CD4-positive, alpha-beta T cell treated with Interleukin-2 at 100 ng/mL for 4 hours (primary cell): ENCODE results near the gene SPINT2.
"Not testable (repeated sequence)": the region's sequence is repeated elsewhere in the genome, so short reads cannot be mapped to it uniquely, and the experiment has no call there.

Source experiments
- DNase-seq: peaks from one replicate; pipeline ENCODE4 v3.0.0-alpha.2; 2020; ENCODE audit warnings: low spot score

The SPINT2 gene

DNA sequence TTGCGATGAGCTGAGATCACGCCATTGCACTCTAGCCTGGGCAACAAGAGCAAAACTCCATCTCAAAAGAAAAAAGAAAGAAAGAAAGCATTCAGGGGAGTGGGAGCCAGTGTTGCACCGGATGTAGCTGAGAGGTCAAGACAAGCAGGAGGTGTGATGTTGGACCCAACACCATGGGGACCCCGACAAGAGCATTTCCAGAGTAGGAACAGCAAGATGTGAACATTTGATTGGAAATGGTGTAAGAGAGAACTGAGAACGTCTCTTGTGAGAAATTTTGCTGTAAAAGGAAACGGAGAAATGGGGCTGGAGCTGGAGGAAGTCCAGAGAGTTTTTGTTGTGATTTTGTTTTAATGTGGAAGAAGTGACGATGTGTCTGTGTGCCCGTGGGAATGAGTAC, 24.6 kb upstream of the SPINT2 start:
- DNase-seq, result no peak

DNA sequence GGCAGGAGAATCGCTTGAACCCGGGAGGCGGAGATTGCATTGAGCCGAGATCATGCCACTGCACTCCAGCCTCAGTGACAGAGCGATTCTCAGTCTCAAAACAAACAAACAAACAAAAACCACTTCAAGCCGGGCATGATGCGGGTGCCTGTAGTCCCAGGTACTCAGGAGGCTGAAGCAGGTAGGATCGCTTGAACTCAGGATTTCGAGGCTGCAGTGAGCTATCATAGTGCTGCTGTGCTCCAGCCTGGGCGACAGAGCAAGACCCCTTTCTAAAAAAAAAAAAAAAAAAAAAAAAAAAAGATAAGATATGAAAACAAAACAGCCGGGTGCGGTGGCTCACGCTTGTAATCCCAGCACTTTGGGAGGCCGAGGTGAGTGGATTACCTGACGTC, 21.1 kb upstream of the SPINT2 start:
- no peak for DNase-seq

DNA sequence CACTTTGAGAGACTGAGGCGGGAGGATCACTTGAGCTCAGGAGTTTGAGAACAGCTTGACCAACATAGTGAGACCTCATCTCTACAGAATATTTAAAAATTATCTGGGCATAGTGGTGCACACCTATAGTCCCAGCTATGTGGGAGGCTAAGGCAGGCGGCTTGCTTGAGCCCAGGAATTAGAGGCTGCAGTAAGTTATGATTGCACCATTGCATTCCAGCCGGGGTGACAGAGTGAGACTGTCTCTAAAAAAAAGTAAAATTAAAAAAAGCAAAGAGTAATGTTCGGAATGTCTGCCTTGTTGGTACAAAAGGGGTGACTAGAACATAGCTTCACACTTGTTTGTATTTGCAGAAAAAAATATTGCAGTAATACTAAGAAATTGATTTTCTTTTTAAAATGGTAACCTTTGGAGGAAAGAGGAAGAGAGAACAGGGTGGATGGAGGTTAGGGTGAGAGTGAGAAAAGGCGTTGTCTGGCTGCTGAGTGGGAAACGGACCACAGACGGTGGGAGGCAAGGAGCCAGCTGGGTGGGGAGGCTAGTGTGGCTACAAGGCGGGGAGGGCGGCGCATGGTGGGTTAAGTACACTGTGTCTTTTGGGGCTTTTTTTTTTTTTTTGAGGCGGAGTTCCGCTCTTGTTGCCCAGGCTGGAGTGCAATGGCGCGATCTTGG, 18.4 kb upstream of the SPINT2 start:
- DNase-seq, result no peak

DNA sequence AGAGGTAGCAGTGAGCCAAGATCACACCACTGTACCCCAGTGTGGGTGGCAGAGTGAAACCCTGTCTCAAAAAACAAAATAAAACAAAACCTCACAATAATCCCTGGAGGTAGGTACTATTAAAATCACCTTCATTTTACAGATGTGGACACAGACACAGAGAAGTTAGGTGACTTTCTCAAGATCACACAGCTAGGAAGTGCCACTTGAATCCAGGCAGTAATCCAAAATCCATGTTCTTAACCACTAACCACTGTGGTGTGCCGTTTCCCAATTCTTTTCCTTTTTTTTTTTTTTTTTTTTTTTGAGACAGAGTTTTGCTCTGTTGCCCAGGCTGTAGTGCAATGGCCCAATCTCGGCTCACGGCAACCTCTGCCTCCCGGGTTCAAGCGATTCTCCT, 17.2 kb upstream of the SPINT2 start:
- no peak for DNase-seq

DNA sequence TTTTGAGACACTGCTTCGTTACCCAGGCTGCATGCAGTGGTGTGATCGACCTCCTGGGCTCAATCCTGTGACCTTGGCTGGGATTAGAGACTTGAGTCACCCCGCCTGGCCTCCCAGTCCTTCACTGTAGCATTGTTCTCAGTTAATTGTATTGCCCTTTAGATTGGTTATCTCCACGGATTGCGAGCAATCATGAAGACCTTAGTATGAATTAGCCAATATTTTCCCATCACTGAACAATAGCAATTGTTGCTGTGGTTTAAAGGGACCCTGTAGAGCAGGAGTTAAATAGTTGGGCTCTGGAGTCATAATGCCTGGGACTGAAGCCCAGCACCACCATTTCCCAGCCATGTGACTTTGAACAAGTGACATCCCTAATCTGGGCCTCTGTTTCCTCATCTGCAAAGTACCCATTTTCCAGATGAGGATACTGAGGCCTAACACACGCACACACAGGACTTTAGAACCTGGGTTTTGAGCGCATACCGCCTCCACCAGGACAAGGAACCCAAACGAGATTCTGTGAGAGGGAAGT, 16.6 kb upstream of the SPINT2 start:
- no peak for DNase-seq

DNA sequence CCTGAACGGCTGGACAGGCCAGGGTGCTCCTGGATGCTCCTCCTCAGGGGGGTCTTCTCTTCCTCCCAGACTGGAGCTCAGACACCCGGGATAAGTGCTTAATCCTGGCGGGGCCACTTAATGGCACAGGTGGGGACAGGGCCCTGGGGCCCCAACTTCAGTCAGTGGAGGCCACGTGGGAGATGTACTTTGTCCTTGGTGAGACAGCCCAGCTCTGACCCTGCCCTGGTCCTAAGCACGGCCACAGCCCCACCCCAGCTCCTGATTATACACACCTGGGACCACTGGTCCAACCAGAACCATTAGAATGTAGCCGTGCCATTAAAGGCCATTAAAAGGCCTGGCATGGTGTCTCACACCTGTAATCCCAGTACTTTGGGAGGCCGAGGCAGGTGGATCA, 16.0 kb upstream of the SPINT2 start:
- DNase-seq, result no peak

DNA sequence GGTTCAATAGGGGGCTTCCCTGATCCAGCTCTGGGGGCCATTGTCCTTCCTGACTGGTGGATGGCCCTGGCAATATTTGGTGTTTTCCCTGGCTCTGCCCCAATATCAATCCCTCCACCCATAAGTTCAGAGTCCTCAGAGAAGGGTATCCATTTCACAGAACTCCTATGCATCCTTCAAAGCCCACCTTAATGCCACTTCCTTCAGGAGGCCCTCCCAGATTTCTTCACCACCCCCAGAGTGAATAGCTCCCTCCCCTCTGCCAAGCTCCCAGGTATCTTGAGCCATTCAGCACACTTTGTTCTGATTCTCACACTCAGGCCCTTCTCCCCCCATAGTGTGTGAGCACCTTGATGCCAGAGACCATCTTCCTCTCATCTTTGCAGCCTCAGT, 13.9 kb upstream of the SPINT2 start:
- no peak for DNase-seq

DNA sequence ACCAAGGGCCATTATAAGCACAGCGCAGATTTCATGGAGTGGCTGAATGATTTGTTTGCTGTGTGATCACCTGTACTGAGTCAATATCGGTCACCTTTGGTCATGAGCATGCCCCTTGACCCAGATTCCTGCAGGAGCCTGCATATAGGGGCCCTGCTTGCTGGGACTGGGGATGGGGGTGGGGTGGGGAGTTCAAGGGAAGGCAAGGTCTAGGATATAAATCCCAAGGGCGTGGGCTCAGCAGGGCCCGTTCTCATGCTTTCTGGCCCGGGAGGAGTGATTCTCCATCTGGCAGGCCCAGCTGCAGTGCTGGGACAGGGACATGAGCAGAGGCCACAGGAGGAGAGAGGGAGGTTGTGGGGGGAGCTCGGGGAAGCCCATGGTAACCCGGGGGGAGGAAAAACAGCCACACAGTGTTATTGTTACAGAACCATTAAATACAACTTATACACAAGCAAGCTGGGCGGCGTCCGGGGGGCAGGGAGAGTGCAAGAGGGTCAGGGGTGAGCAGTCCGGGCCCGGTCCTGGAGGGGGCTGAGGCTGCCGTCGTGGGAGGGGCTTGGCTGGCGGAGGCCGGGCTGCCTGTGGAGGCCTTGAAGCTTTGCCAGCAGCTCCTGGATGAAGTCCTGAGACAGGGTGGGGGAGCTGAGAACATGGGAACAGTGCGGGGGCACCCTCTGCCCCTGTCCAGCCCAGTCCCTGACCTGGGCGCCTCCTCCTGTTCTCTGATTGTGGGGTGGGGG, 13.4 kb upstream of the SPINT2 start:
- no peak for DNase-seq

DNA sequence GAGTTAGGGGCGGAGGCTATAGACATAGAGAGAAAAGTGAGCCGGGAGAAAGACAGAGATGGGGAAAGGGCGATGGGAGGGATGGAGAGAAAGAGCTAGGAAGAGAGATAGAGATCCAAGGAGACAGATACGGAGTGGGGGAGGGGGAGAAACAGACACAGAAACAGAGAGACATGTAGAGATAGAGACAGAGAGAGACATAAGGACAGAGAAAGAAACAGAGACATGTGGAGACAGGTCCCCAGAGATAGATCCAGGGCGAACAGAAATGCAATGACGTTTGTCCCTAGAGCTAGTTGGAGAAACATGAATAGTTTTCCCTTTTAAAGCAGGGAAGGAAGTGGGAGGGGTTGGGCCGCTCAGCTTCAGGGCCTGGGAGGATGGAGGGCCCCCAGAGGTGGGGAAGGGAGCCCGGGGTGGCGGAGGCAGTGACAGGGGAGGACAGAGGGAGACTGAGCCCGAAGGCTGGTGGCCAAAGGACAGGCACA, 12.8 kb upstream of the SPINT2 start:
- no peak for DNase-seq

DNA sequence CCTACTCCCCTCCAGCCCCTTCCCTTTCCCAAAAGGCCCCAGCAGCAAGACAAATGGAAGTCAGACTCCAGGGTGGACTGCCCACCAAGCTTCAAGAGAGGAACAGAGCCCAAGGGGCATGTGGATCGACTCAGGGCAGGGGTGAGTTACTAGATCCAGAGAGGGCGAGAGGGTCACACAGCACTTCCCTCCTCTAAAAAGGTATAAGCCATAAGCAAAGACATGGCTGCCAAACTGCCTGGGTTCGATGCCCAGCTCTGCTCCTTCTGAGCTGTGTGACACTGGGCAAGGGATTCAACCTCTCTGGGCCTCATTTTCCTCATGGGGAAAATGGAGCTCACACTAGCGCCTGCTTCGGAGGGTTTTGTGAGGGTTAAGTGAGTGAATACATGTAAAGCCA, 12.0 kb upstream of the SPINT2 start:
- no peak for DNase-seq

DNA sequence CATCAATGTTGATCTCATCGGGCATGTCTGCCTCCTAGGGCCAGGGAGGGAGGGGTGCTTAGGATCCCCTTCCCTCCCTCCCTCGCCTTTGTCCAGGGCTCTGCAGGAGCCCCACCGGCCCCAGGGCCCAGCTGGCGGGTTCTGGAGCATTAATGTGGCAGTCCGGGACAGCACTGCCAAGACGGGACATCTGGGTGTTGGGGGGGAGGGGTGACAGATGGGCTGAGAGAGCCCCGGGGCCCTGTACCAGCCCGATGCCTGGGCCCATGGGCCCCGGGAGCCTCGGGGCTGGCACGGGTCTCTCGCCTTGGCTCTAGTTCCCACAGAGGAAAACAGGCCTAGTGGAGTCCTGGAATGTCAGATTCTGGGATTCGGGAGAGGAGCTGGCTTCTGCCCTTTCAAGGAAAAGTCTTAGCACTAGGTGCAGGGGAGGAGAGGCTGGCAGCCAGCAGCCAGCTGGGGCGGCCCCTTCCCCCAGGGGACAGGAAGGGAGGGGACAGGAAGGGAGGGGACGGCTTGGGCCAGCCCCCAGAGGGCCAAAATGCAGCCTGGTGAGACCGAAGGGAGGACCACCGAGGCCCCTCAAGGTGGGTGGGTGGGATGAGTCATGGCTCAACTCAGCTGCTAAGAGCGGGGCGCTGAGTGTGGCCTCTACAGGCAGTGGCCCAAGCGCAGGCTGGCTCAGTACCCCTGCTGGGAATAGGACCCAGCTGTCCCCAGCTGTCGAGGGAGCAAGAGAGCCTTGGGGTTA, 11.3 kb upstream of the SPINT2 start:
- no peak for DNase-seq

DNA sequence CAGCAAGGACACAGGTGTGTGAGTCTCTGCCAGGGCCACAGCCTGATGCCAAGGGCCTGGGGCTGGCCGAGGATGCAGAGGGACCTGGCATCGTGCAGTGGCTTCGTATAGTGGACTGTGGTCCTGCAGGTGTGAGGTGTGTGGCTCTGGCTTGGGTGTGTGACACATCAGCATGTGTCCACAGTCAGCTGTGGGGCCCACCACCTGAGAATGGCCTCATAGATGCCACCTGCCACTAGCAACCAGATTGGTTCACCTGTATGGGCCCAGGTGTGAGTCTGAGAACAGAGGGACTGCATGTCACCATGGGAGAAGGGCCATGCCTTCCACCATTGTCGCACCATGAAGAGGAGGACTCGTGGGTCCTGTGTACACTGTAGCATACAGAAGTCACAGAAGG, 10.6 kb upstream of the SPINT2 start:
- DNase-seq, result no peak

DNA sequence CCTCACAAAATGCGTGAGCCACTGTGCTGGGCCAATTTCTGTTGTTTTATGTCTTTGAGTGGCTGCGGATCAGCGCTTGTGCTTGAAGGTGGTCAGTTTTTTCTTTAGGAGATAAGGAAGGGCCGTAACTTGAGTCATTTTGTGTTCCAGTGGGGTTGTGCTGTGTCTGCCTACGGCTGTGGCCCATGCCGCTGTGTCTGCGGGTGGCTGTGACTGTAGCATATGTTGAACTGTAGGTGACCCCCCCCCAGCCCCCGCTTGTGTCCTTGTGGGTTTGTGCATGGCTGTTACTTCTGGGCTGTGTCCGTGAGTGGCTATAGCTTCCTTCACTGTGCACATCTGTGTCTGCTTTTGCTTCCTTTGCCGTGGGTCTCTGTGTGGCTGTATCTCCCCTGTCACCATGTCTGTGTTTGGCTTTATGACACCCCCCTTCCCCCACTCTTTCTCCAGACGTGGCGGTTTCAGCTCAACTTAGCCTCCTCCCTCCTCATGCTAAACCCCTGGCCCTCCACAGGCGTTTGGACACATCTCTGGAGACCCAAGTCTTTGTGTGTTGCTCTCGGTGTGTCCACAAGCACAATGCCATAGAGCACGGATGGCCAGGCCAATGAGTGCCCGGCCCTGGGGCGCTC, 8.9 kb upstream of the SPINT2 start:
- DNase-seq, result no peak

DNA sequence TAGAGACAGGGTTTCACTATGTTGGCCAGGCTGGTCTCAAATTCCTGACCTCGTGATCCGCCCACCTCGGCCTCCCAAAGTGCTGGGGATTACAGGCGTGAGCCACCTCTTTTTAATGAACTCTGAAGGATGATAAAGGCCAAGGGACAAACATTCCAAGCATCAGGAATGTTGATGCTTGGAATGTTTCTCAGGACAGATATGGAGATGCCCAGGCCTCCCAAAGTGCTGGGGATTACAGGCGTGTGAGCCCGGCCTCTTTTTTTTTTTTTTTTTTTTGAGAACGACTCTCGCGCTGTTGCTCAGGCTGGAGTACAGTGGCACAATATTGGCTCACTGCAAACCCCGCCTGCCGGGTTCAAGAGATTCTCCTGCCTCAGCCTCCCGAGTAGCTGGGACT, 2.4 kb upstream of the SPINT2 start:
- not testable (repeated sequence) for DNase-seq

DNA sequence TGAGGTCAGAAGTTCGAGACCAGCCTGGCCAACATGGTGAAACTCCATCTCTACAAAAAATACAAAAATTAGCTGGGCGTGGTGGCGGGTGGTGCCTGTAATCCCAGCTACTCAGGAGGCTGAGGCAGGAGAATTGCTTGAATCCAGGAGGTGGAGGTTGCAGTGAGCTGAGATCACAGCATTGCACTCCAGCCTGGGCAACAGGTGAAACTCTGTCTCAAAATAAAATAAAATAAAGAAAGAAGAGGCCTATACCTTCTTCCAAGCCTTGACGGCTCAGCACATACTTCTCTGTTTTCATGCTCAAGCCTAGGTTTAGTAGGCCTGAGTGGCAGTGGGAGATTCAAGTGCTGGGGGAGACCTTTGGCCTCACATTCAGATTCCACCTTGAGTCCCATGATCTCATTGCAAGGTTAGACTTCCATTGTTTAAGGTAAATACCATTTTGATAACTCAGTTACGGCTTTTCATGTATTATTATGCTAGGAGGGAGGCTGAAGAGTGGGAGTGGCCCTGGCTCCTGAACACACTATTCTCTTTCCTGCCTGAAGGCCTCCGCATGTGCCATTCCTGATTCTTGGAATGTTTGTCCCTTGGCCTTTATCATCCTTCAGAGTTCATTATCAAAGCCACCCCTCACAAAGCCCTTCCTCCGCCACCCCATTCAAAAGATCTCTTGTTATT, 1.6 kb upstream of the SPINT2 start:
- no peak for DNase-seq

DNA sequence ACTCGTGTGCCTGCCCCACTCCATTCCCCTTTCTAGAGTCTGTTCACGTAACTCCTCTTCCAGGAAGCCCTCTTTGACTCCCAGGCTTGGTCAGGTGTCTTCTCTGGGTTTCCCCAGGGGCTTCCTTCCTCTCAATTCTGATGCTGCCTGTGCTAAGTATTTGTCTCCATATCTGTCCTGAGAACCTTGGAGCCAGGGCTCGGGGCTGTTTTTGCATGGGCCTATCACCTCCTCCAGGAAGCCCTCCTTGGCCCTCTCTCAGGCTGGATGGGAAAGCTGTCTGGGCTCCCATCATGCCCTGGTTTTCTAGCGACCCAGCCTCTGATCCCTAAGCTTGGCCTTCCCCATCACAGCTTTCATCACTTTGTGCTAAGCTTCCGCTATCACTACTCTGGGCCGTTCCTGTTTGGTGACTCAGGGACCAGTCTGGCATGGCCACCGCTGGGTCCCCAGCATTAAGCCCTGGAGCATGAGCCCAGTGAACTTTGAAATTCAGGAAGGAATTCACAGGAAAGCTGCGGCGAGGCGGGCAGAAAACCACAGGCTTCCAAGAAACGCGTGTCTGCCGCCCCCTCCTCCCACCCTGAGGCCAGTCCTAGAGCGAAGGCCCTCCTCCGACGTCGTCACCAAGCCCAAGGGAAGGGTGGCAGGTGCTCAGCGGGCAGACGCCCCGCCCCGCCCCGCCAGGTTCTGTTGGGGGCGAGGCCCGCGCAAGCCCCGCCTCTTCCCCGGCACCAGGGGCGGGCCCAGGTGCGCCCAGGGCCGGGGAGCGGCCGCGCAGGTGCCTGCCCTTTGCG, 486 bp upstream of the SPINT2 start:
- DNase-seq, result peak; percentile 79

DNA sequence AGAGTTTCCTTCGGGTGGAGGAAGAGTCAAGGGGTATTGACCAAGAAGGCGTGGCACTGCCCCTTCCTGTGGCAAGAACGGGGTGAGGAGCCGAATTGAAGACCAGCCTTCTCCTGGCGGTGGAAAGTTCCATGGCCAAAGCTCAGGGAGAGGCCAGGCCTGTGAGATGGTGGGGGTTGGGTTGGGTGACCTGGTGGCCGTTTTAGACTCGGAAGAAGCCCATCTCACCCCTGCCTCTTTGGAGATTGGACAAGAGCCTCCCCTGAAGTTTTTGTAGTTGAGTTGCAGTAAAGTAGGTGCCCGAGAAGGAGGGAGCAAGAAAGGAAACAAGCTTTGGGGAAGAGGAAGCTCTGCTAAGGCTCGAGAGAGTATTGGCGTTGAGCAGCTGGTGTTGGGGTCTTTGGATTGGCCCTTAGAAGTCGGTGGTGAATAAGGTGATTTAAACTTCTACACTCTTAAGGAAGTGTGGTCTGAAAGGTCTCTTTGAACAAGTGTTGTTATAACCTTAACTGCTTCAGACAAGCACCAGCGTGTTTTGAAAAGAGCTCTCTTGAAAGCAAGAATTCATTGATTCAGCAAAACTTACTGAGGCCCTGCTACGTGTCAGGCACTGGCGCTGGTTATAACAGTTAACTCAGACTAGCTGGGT, 964 bp downstream of the SPINT2 start:
- DNase-seq, result no peak

DNA sequence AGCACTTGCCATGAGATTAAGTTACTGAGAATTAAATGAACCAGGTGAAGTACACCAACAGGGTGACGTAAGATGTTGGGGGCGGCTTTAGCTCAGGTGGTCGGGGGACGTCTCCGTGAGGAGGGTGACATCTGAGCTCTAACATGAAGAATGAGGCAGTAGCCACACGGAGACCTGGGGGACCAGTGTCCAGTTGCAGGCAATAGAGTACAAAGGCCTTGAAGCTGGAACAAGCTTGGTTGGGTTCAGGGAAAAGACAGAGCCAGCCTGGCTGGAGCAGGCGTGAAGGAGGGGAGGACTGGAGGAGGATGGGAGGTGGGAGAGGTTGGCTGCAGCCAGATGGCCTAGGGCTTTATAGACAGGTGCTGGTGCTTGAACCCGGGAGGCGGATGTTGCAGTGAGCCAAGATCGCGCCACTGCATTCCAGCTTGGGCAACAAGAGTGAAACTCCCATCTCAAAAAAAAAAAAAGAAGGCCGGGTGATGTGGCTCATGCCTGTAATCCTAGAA, 1.6 kb downstream of the SPINT2 start:
- no peak for DNase-seq

DNA sequence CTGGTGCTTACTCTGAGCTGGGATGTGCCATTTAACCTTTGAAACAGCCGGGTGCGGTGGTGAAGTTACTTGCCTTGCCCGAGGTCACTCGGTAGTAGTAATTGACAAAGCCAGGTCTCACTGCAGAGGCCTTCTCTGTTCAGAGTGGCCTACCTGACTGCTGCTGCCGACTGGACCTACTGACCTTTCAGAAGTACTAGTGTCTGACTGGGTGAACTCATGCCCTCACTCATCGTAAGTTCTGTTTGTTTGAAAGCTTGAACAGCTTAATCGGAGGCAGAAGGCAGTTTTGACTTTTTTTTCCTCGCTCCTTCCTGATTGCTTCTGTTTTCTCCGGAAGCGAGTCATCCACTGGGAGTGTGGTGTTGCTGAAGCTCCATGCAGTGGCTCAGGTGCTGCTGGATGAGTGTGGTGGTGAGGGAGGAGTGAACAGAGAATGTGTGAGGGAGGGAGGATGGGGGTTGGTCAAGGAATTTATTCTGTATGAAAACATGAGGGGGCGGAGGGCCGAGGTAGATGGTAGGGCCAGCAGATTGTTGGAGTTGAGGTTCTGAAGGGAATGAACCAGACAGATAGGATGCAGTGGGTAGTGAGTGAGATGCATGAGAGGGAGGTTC, 2.7 kb downstream of the SPINT2 start:
- DNase-seq, result no peak
